CD8-positive, alpha-beta memory T cell (primary cell): ENCODE results near the gene ANO9. TPM values are rescaled to one million over a fixed set of nuclear protein-coding genes. Genes with fewer than 3 reads are reported as not detected.

ENCODE experiments used
- CTCF ChIA-PET: fragments of 350-600 bp; sonication (Branson Sonifier 250); formaldehyde crosslinking; loops from one replicate; lab custom pipeline; 2021; ENCODE audit warnings: antibody characterized with exemption; lab: Charles Lee
- POLR2A ChIA-PET: fragments of 350-600 bp; sonication (Branson Sonifier 250); formaldehyde crosslinking; loops from one replicate; lab custom pipeline; 2021; ENCODE audit warnings: antibody characterized with exemption; lab: Charles Lee
- DNase-seq, 5 donors: peaks; one replicate each; pipeline versions ENCODE4 v3.0.0 to v3.0.0-alpha.2; 2020 to 2022; ENCODE audit warnings: mixed read lengths in 1 of 5
- H3K27ac ChIP-seq: one replicate; pipeline ENCODE4 v1.7.0; 2013; ENCODE audit warnings: low read depth, mild to moderate bottlenecking, low read length, moderate library complexity
- H3K27me3 ChIP-seq: 2 replicates; pipeline ENCODE4 v1.7.0; 2013; ENCODE audit warnings: low read length, mild to moderate bottlenecking; ENCODE audit not compliant: insufficient read depth, poor library complexity, severe bottlenecking
- H3K36me3 ChIP-seq: 2 replicates; pipeline ENCODE4 v1.7.0; 2013; ENCODE audit warnings: mild to moderate bottlenecking, low read length, moderate library complexity; ENCODE audit not compliant: insufficient read depth
- H3K4me1 ChIP-seq: 2 replicates; pipeline ENCODE4 v1.7.0; 2013; ENCODE audit warnings: mild to moderate bottlenecking, low read length, moderate library complexity; ENCODE audit not compliant: insufficient read depth
- H3K4me3 ChIP-seq: 2 replicates; pipeline ENCODE4 v1.7.0; 2013; ENCODE audit warnings: mild to moderate bottlenecking, low read length
- H3K9me3 ChIP-seq: 2 replicates; pipeline ENCODE4 v1.7.0; 2013; ENCODE audit warnings: mild to moderate bottlenecking, low read length
- H3K27ac Mint-ChIP-seq, 8 donors: one replicate each; pipeline ENCODE4 v1.8.0; 2020 to 2021; ENCODE audit warnings: mixed read lengths in 8 of 8, mild to moderate bottlenecking in 6 of 8, inconsistent platforms in 3 of 8, moderate library complexity in 3 of 8
- H3K27me3 Mint-ChIP-seq, 2 donors: one replicate each; pipeline ENCODE4 v1.8.0; 2020 to 2021; ENCODE audit warnings: mixed read lengths in 2 of 2, mild to moderate bottlenecking in 1 of 2, moderate library complexity in 1 of 2
- H3K36me3 Mint-ChIP-seq, 3 donors: one replicate each; pipeline ENCODE4 v1.8.0; 2020 to 2021; ENCODE audit warnings: mixed read lengths in 3 of 3, inconsistent platforms in 1 of 3, mild to moderate bottlenecking in 1 of 3
- H3K4me1 Mint-ChIP-seq, 3 donors: one replicate each; pipeline ENCODE4 v1.8.0; 2020 to 2021; ENCODE audit warnings: mixed read lengths in 3 of 3, inconsistent platforms in 1 of 3, mild to moderate bottlenecking in 1 of 3
- H3K4me3 Mint-ChIP-seq, 7 donors: one replicate each; pipeline ENCODE4 v1.8.0; 2020 to 2021; ENCODE audit warnings: mixed read lengths in 7 of 7, mild to moderate bottlenecking in 6 of 7, moderate library complexity in 4 of 7, inconsistent platforms in 2 of 7
- H3K9me3 Mint-ChIP-seq, 5 donors: one replicate each; pipeline ENCODE4 v1.8.0; 2020 to 2022; ENCODE audit warnings: mixed read lengths in 5 of 5, mild to moderate bottlenecking in 3 of 5, moderate library complexity in 2 of 5, inconsistent platforms in 1 of 5
- polyA plus RNA-seq: library from polyadenylated mRNA; unstranded; fragments of 300-500 nt; fragmentation: Illumina TruSeq; gene quantifications from one replicate; pipeline ENCODE4 v1.2.3, GENCODE V29; 2021
- total RNA-seq, 2 experiments: library from RNA; stranded (reverse); gene quantifications; one replicate each; pipeline ENCODE4 v1.2.3, GENCODE V29; 2021

The ANO9 gene
- total and polyA plus RNA-seq, 3 experiments from 2014 or later, result 12.2 to 26.4 (median 25.3) TPM

GRCh38 chr11:474914-475506 lies 33.2 kb upstream of the ANO9 start:
- H3K4me3 Mint-ChIP-seq, result no peak overlapping the region
- H3K4me1 ChIP-seq, result no peaks in the 10 kb centered on the region
- no peaks in the 10 kb centered on the region for H3K9me3 ChIP-seq
- H3K4me3 ChIP-seq, result no peak overlapping the region
- no peaks in the 10 kb centered on the region for H3K36me3 ChIP-seq
- H3K27me3 Mint-ChIP-seq, result no peaks in the 10 kb centered on the region
- ChIA-PET CTCF (no interaction called here), POLR2A (no interaction called here)
- no peak overlapping the region for H3K27ac ChIP-seq
- no peaks in the 10 kb centered on the region for H3K36me3 Mint-ChIP-seq
- H3K27ac Mint-ChIP-seq, result no peak overlapping the region
- no peaks in the 10 kb centered on the region for H3K4me1 Mint-ChIP-seq
- DNase-seq, result no peak
- H3K27me3 ChIP-seq, result no peaks in the 10 kb centered on the region
- no peaks in the 10 kb centered on the region for H3K9me3 Mint-ChIP-seq

- ChIA-PET POLR2A (no interaction called here), CTCF (no interaction called here)
Measured at GRCh38 chr11:473962-474785, 32.4 kb upstream of the ANO9 start.

GRCh38 chr11:473415-473814 lies 31.6 kb upstream of the ANO9 start:
- CTCF ChIA-PET, result no interaction called here
- Mint-ChIP-seq H3K4me3 (no peak overlapping the region), H3K4me1 (no peaks in the 10 kb centered on the region), H3K27me3 (no peaks in the 10 kb centered on the region), H3K36me3 (no peaks in the 10 kb centered on the region), H3K9me3 (no peaks in the 10 kb centered on the region), H3K27ac (no peak overlapping the region)
- H3K4me3 ChIP-seq, result no peak overlapping the region
- H3K4me1 ChIP-seq, result no peaks in the 10 kb centered on the region
- H3K27ac ChIP-seq, result no peak overlapping the region
- no peak for DNase-seq
- no peaks in the 10 kb centered on the region for H3K36me3 ChIP-seq
- no peaks in the 10 kb centered on the region for H3K9me3 ChIP-seq
- H3K27me3 ChIP-seq, result no peaks in the 10 kb centered on the region
- POLR2A ChIA-PET, result no interaction called here

More at GRCh38 chr11:473962-474785, 32.4 kb upstream of the ANO9 start:
- Histone ChIP-seq H3K4me3 (no peak overlapping the region), H3K27me3 (no peaks in the 10 kb centered on the region), H3K9me3 (no peaks in the 10 kb centered on the region), H3K36me3 (no peaks in the 10 kb centered on the region), H3K4me1 (no peaks in the 10 kb centered on the region), H3K27ac (no peak overlapping the region)
- Mint-ChIP-seq H3K27ac (no peak overlapping the region), H3K4me3 (no peak overlapping the region), H3K36me3 (no peaks in the 10 kb centered on the region), H3K27me3 (no peaks in the 10 kb centered on the region), H3K4me1 (no peaks in the 10 kb centered on the region), H3K9me3 (no peaks in the 10 kb centered on the region)
- DNase-seq, result no peak

GRCh38 chr11:472816-473215 lies 31.0 kb upstream of the ANO9 start:
- H3K36me3 ChIP-seq, result no peaks in the 10 kb centered on the region
- Mint-ChIP-seq H3K4me1 (no peaks in the 10 kb centered on the region), H3K4me3 (no peak overlapping the region), H3K36me3 (no peaks in the 10 kb centered on the region), H3K27me3 (no peaks in the 10 kb centered on the region), H3K9me3 (no peaks in the 10 kb centered on the region), H3K27ac (no peak overlapping the region)
- H3K27ac ChIP-seq, result no peak overlapping the region
- no peak overlapping the region for H3K4me3 ChIP-seq
- no peaks in the 10 kb centered on the region for H3K4me1 ChIP-seq
- DNase-seq, result no peak
- no peaks in the 10 kb centered on the region for H3K9me3 ChIP-seq
- ChIA-PET CTCF (no interaction called here), POLR2A (no interaction called here)
- H3K27me3 ChIP-seq, result no peaks in the 10 kb centered on the region

- ChIA-PET POLR2A (no interaction called here), CTCF (no interaction called here)
- Histone ChIP-seq H3K36me3 (no peaks in the 10 kb centered on the region), H3K9me3 (no peaks in the 10 kb centered on the region), H3K4me1 (no peaks in the 10 kb centered on the region), H3K27ac (no peak overlapping the region), H3K4me3 (no peak overlapping the region), H3K27me3 (no peaks in the 10 kb centered on the region)
- H3K27me3 Mint-ChIP-seq, result no peaks in the 10 kb centered on the region
- no peak overlapping the region for H3K4me3 Mint-ChIP-seq
- H3K27ac Mint-ChIP-seq, result no peak overlapping the region
- no peak for DNase-seq
- no peaks in the 10 kb centered on the region for H3K9me3 Mint-ChIP-seq
- no peaks in the 10 kb centered on the region for H3K36me3 Mint-ChIP-seq
- no peaks in the 10 kb centered on the region for H3K4me1 Mint-ChIP-seq
Measured at GRCh38 chr11:472272-472671, 30.5 kb upstream of the ANO9 start.

GRCh38 chr11:471468-472145 lies 29.8 kb upstream of the ANO9 start:
- no peaks in the 10 kb centered on the region for H3K36me3 Mint-ChIP-seq
- POLR2A ChIA-PET, result interaction anchor here (0.5 kb wide), 1 partner anchor 464 kb away, joined by 3 read pairs; no protein-coding TSS in a partner anchor

GRCh38 chr11:469684-470560 lies 28.1 kb upstream of the ANO9 start:
- Mint-ChIP-seq H3K27me3 (no peaks in the 10 kb centered on the region), H3K9me3 (no peaks in the 10 kb centered on the region), H3K27ac (no peak overlapping the region), H3K36me3 (peaks cover 0 to 3% (median 1%) of the 10 kb centered on the region in 3 donors), H3K4me3 (no peak overlapping the region), H3K4me1 (no peaks in the 10 kb centered on the region)
- CTCF ChIA-PET, result no interaction called here
- H3K36me3 ChIP-seq, result no peaks in the 10 kb centered on the region
- DNase-seq, result no peak
- no peaks in the 10 kb centered on the region for H3K9me3 ChIP-seq
- H3K4me1 ChIP-seq, result no peaks in the 10 kb centered on the region
- H3K4me3 ChIP-seq, result no peak overlapping the region
- H3K27me3 ChIP-seq, result no peaks in the 10 kb centered on the region
- H3K27ac ChIP-seq, result no peak overlapping the region
- POLR2A ChIA-PET, result no interaction called here

More at GRCh38 chr11:471468-472145, 29.8 kb upstream of the ANO9 start:
- Mint-ChIP-seq H3K9me3 (no peaks in the 10 kb centered on the region), H3K27me3 (no peaks in the 10 kb centered on the region), H3K4me3 (no peak overlapping the region), H3K4me1 (no peaks in the 10 kb centered on the region), H3K27ac (no peak overlapping the region)
- no peaks in the 10 kb centered on the region for H3K4me1 ChIP-seq
- no peaks in the 10 kb centered on the region for H3K27me3 ChIP-seq
- no peak for DNase-seq
- no peaks in the 10 kb centered on the region for H3K36me3 ChIP-seq
- H3K4me3 ChIP-seq, result no peak overlapping the region
- CTCF ChIA-PET, result no interaction called here
- no peak overlapping the region for H3K27ac ChIP-seq
- H3K9me3 ChIP-seq, result no peaks in the 10 kb centered on the region
